NT2/D1 (cell line): ENCODE measurements around the gene IL17RE.

ENCODE experiments used
- SUZ12 ChIP-seq: IDR thresholded peaks from 2 replicates; pipeline ENCODE4 v1.6.1; 2011; ENCODE audit not compliant: insufficient read length, insufficient read depth; ENCODE audit errors: extremely low read depth
- YY1 ChIP-seq: IDR thresholded peaks from 2 replicates; pipeline ENCODE4 v1.6.1; 2011; ENCODE audit not compliant: insufficient read length, insufficient read depth
- ZNF274 ChIP-seq: IDR thresholded peaks from 2 replicates; pipeline ENCODE4 v1.6.1; 2011; ENCODE audit warnings: mild to moderate bottlenecking, low read depth, low read length

DNA sequence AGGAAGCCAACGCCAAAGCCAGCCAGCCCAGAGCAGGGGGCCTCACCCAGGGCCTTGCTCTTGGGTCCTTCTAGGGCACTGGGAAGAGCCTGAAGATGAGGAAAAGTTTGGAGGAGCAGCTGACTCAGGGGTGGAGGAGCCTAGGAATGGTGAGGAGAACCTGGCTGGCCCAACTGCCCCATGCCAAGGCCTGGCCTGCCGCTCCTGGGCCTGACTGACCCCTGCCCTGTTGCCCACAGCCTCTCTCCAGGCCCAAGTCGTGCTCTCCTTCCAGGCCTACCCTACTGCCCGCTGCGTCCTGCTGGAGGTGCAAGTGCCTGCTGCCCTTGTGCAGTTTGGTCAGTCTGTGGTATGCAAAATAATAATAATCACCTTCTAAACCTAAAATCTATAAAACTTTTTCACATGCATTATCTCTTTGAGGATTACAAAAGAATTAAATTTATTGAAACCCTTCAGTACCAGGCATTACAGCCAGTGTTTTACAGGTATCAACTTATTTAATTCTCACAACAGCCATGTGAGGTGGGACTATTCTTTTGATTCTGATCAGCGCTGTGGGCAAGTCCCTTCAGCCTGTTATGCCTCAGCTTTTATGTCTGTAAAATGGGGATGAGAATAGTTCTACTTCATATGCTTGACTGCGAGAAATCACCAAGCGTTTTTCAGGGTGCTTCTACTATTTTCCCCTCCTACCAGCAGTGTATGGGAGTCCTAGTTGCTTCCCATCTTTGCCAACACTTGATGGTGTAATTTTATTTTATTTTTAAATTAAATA, 15.8 kb downstream of the IL17RE start:
- TF ChIP-seq YY1 (no peak), SUZ12 (no peak), ZNF274 (no peak)
